ENCODE data around the gene THEM5.

The THEM5 gene

DNA sequence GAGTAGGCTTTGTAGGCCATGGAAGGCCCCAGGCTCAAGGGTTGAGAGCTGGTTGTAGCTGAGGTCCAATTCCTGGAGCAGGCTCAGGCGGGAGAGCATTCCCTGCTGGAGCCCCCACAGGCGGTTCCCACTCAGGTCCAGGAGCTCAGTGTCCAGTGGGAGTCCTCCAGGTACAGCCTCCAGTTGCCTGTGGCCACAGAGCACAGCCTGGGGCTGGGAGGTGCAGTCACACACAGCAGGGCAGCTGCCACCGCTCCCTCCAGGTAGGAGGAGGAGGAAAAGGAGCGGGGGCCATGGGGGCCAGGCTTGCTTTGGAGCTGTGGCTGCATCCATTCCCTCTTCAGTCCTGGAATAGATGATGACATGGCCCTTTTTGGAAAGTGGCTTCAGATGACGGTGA is 51.1 kb downstream of the THEM5 start:
- H3K4me3 ChIP-seq: no peak overlapping the region
- no peak overlapping the region for H3K27ac ChIP-seq
- peak; percentile 49 for DNase-seq (ENCODE audit: low spot score)
- TF ChIP-seq, protein P1, sequence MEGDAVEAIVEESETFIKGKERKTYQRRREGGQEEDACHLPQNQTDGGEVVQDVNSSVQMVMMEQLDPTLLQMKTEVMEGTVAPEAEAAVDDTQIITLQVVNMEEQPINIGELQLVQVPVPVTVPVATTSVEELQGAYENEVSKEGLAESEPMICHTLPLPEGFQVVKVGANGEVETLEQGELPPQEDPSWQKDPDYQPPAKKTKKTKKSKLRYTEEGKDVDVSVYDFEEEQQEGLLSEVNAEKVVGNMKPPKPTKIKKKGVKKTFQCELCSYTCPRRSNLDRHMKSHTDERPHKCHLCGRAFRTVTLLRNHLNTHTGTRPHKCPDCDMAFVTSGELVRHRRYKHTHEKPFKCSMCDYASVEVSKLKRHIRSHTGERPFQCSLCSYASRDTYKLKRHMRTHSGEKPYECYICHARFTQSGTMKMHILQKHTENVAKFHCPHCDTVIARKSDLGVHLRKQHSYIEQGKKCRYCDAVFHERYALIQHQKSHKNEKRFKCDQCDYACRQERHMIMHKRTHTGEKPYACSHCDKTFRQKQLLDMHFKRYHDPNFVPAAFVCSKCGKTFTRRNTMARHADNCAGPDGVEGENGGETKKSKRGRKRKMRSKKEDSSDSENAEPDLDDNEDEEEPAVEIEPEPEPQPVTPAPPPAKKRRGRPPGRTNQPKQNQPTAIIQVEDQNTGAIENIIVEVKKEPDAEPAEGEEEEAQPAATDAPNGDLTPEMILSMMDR (IDR thresholded peaks at IDR 0.05): no peak

DNA sequence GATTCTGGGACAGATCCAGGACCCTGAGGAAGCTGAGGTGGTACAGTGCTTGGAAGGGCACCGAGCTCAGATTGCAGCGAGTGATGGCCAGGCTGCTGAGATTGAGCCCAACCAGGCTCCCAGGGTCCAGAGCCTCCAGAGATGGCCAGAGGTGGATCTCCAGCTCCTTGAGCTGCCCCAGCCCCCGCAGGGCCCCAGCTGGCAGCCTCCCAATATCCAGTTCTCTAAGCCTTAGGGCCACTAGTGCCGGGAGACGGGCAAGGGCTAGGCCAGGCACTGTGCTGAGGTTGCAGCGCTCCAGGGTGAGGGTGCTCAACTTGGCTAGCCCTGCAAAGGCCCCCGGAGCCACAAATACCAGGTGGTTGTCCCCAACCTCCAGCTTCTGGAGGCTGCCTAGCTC is 51.7 kb downstream of the THEM5 start:
- TF ChIP-seq, protein P1 (IDR thresholded peaks at IDR 0.05): no peak
- Histone ChIP-seq H3K4me3 (no peak overlapping the region), H3K27ac (no peak overlapping the region)
- no peak for DNase-seq (ENCODE audit: low spot score)

DNA sequence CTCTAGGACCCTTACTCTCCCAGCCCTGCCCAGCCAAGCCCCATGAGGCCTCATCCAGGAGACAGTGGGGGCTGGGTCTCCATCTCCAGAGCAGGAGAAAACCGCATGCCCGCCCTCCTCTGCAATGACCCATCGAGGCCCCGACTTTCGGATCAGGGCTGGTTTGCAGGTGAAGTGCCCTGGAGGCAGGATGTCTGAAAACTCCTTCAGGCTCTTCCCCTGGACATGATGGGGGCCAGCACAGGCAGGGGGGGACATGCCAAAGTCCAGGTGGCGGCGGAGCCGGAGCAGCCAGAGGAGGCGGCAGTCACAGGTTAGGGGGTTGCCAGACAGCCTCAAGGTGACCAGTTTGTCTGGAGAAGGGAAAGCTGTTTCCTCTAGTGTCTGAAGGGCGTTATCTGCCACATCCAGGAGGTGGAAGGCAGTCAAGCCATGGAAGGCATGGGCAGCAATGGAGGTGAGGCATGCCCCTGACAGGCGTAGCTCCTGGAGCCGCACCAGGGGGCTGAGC is 52.1 kb downstream of the THEM5 start:
- TF ChIP-seq, protein P1 (IDR thresholded peaks at IDR 0.05): no peak
- DNase-seq (ENCODE audit: low spot score): no peak
- Histone ChIP-seq H3K4me3 (no peak overlapping the region), H3K27ac (no peak overlapping the region)

DNA sequence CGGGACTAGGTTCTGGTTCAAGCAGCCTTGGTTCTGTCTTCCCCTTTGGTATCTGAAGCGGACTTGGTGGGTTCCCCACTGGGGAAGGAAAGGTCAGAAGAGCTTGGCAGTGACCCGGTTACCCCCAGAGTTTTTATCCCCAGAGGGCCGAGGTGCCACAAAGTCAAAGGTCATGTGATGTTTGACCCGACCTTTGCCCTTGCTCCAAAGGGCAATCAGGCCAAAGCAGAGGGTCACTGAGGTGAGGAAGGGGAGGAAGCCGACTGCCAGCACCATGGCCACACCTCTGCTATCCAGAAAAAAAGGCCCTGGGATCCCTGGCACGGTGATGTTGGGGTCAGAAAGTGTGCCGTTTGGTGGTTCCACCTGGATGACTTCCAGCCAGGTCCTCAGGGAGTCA is 52.7 kb downstream of the THEM5 start:
- TF ChIP-seq, protein P1 (IDR thresholded peaks at IDR 0.05): no peak
- no peak overlapping the region for H3K27ac ChIP-seq
- no peak for DNase-seq (ENCODE audit: low spot score)
- H3K4me3 ChIP-seq: no peak overlapping the region

DNA sequence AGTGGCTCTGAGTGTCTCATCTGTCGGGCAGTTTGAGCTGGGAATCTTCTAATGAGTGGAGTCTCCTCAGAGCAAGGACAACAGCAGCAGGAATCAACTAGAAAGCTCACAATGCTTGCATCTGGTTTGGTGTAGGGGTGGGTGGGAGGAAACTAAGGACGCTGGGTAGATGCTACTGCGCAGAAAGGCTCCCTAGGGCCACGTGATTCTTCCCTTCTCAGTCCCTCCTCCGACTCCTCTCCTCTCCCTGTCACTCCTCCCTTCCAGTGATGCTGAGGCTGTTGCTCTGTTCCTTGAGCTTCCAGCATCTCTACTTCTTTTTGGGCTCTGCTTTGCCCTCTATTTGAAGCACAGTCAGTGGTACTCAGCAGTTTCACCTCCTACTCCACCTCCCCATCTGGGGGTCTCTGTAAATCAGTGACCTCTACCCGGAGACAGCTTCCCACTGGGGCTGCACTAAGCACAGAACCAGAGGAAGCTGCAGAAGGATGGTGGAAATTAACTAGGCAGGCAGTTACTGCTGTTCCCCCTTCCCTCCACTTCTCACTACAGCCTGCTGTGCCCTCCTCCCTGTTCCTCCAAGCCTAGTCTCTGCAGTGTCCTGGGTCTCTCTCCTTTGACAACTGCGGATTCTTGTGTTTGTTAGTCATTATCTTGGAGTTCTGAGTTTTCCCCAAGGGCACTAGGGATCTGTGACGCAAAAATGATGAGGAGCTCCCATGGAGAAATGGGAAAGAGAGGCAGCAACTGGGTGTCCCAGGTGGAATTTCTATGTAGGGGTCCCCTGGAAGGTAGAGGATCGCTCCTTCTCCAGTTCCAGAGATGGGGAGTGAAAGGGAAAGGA is 54.1 kb downstream of the THEM5 start:
- DNase-seq (ENCODE audit: low spot score): no peak
- TF ChIP-seq, protein P1 (IDR thresholded peaks at IDR 0.05): no peak
- H3K27ac ChIP-seq: no peak overlapping the region
- H3K4me3 ChIP-seq: no peak overlapping the region

DNA sequence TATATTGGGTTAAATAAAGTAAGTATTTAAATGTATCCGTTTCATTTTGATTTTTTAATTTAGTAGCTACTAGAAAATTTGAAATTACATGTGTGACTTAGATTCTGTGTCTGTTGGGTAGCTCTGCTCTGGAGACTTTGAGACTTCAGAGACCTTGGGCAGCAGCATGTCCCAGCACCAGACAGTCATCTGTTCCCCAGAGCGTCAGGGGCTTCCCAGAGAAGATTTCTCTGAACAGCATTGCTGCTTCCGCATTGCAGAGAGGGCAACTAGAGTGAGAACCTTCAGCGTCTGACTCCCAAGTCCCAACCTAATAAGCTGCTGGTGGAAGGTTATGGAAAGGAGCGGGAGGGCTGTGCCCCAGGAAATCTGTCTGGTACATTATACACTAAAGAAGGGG is 54.9 kb downstream of the THEM5 start:
- DNase-seq (ENCODE audit: low spot score): peak; percentile 35
- Histone ChIP-seq H3K4me3 (no peak overlapping the region), H3K27ac (no peak overlapping the region)

More for the DNA sequence above, 54.9 kb downstream of the THEM5 start:
- TF ChIP-seq, protein P1 (IDR thresholded peaks at IDR 0.05): no peak

All from coronary artery (tissue), 2 donors.